Endothelial cell (in vitro differentiated cells): Measurements from ENCODE around the gene ZNF440. TPM values are rescaled to one million over a fixed set of nuclear protein-coding genes. Genes with fewer than 3 reads are reported as not detected.
"Not testable (repeated sequence)": the region's sequence is repeated elsewhere in the genome, so short reads cannot be mapped to it uniquely, and the experiment has no call there.

Experiments used
- DNase-seq: peaks from one replicate; pipeline ENCODE4 v3.0.0; 2021; ENCODE audit warnings: low spot score
- H3K27ac Mint-ChIP-seq: one replicate; pipeline ENCODE4 v1.8.0; 2021; ENCODE audit warnings: mixed read lengths, inconsistent platforms; ENCODE audit not compliant: unreplicated experiment
- H3K27me3 Mint-ChIP-seq: one replicate; pipeline ENCODE4 v1.8.0; 2021; ENCODE audit warnings: mild to moderate bottlenecking, moderate library complexity, mixed read lengths, inconsistent platforms; ENCODE audit not compliant: unreplicated experiment
- H3K36me3 Mint-ChIP-seq: one replicate; pipeline ENCODE4 v1.8.0; 2021; ENCODE audit warnings: mild to moderate bottlenecking, low read depth, mixed read lengths, inconsistent platforms; ENCODE audit not compliant: unreplicated experiment
- H3K4me1 Mint-ChIP-seq: one replicate; pipeline ENCODE4 v1.8.0; 2021; ENCODE audit warnings: mild to moderate bottlenecking, mixed read lengths, inconsistent platforms; ENCODE audit not compliant: unreplicated experiment
- H3K4me3 Mint-ChIP-seq: one replicate; pipeline ENCODE4 v1.8.0; 2021; ENCODE audit warnings: mild to moderate bottlenecking, mixed read lengths, inconsistent platforms; ENCODE audit not compliant: unreplicated experiment
- H3K9me3 Mint-ChIP-seq: one replicate; pipeline ENCODE4 v1.8.0; 2021; ENCODE audit warnings: mixed read lengths, inconsistent platforms; ENCODE audit not compliant: unreplicated experiment
- total RNA-seq: library from RNA; stranded (reverse); fragmentation: NEBNext Ultra II Directional; extraction: Animal tissue kit (Norgen Biotek cat#: 25700); gene quantifications from one replicate; pipeline ENCODE4 v1.2.1, GENCODE V29; 2021; ENCODE audit not compliant: unreplicated experiment
- TF ChIP-seq, protein P1 (sequence below): fragments of 200-600 bp; sonication (generic); IDR thresholded peaks from one replicate; pipeline ENCODE4 v1.5.0; 2021; ENCODE audit warnings: antibody characterized with exemption; ENCODE audit not compliant: unreplicated experiment

The ZNF440 gene
- total RNA-seq, 1 donor from 2014 or later = 0.44 TPM

DNA sequence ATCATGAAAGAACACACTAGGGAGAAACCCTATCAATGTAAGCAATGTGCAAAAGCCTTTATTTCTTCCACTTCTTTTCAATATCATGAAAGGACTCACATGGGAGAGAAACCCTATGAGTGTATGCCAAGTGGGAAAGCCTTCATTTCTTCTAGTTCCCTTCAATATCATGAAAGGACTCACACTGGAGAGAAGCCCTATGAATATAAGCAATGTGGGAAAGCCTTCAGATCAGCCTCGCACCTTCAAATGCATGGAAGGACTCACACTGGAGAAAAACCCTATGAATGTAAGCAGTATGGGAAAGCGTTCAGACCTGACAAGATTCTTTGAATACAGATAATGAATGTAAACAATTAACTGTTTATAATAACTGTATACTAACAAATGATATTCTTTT is 19.5 kb downstream of the ZNF440 start:
- Mint-ChIP-seq H3K27me3 (no peaks in the 10 kb centered on the region), H3K4me3 (no peak overlapping the region), H3K9me3 (peaks cover 40% of the 10 kb centered on the region), H3K36me3 (no peaks in the 10 kb centered on the region), H3K4me1 (no peaks in the 10 kb centered on the region), H3K27ac (no peak overlapping the region)
- DNase-seq = no peak
- TF ChIP-seq, protein P1, sequence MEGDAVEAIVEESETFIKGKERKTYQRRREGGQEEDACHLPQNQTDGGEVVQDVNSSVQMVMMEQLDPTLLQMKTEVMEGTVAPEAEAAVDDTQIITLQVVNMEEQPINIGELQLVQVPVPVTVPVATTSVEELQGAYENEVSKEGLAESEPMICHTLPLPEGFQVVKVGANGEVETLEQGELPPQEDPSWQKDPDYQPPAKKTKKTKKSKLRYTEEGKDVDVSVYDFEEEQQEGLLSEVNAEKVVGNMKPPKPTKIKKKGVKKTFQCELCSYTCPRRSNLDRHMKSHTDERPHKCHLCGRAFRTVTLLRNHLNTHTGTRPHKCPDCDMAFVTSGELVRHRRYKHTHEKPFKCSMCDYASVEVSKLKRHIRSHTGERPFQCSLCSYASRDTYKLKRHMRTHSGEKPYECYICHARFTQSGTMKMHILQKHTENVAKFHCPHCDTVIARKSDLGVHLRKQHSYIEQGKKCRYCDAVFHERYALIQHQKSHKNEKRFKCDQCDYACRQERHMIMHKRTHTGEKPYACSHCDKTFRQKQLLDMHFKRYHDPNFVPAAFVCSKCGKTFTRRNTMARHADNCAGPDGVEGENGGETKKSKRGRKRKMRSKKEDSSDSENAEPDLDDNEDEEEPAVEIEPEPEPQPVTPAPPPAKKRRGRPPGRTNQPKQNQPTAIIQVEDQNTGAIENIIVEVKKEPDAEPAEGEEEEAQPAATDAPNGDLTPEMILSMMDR = no peak

GRCh38 chr19:11835626-11836066 is 21.6 kb downstream of the ZNF440 start:
- H3K27me3 Mint-ChIP-seq, H3K4me3 Mint-ChIP-seq, H3K27ac Mint-ChIP-seq, H3K4me1 Mint-ChIP-seq, DNase-seq, H3K36me3 Mint-ChIP-seq: not testable (repeated sequence)
- peaks cover 32% of the 10 kb centered on the region for H3K9me3 Mint-ChIP-seq

DNA sequence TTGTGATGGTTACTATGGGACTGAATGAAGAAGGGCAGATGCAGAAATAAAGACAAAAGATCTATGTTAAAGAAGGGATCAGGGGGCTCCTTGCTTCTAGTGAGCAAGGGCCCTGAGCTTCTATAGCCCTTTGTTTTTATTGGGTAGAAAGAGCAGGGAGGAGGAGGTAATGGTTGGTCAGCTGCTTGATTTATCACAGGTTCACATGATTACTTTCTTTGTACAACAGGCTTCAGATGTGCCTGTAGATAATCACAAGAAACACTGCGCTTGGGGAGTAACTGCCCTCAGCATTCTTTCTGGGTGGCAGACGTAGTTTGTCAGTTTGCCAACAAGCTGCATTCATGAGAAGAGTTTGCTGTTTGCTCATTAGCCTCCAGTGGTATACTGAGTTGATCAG is 29.6 kb downstream of the ZNF440 start:
- DNase-seq = no peak
- no peak overlapping the region for H3K4me3 Mint-ChIP-seq
- TF ChIP-seq, protein P1 = no peak
- H3K4me1 Mint-ChIP-seq = no peaks in the 10 kb centered on the region
- peaks cover 15% of the 10 kb centered on the region for H3K36me3 Mint-ChIP-seq
- peaks cover 34% of the 10 kb centered on the region for H3K9me3 Mint-ChIP-seq
- no peak overlapping the region for H3K27ac Mint-ChIP-seq
- peaks cover 5% of the 10 kb centered on the region for H3K27me3 Mint-ChIP-seq

GRCh38 chr19:11847615-11848014 is 33.5 kb downstream of the ZNF440 start:
- DNase-seq, H3K27me3 Mint-ChIP-seq, H3K4me1 Mint-ChIP-seq, H3K4me3 Mint-ChIP-seq, H3K27ac Mint-ChIP-seq: not testable (repeated sequence)
- peaks cover 41% of the 10 kb centered on the region for H3K9me3 Mint-ChIP-seq
- H3K36me3 Mint-ChIP-seq = peaks cover 18% of the 10 kb centered on the region

DNA sequence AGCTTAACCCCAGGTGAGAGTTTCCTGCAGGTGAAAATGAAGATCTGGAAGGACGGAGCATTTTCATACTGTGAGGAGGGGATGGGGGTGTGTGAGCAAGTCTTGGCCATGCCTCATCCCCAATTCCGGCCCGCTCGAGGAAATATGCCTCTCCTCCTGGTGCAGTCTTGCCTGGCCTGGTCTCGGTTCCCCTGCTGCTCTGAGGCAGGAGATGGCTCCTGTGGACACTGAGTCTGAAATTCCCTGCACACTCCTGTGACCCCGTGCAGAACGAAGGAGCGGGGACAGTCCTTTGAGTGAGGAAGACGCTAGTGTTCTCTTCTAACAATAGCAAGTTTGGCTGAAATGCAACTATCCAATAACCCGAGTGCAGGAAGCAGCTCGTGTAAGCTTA is 34.1 kb downstream of the ZNF440 start:
- Mint-ChIP-seq H3K27me3 (peaks cover 7% of the 10 kb centered on the region), H3K4me1 (no peaks in the 10 kb centered on the region), H3K36me3 (peaks cover 18% of the 10 kb centered on the region), H3K27ac (no peak overlapping the region), H3K9me3 (peaks cover 40% of the 10 kb centered on the region), H3K4me3 (no peak overlapping the region)
- DNase-seq = no peak
- TF ChIP-seq, protein P1 = no peak

GRCh38 chr19:11848594-11849469 is 34.8 kb downstream of the ZNF440 start, which contains the start of gene ZNF439:
ZNF439 (plus strand) TSS chr19:11848726; CDS start chr19:11848868, 142 bp downstream.
- no peak for DNase-seq
- no peak within 1 kb of the TSS for H3K4me3 Mint-ChIP-seq
- peaks cover 37% of the 10 kb centered on the region for H3K9me3 Mint-ChIP-seq
- no peak within 1 kb of the TSS for H3K27ac Mint-ChIP-seq
- H3K4me1 Mint-ChIP-seq = no peaks in the 10 kb centered on the region
- TF ChIP-seq, protein P1 = no peak
- peaks cover 18% of the 10 kb centered on the region for H3K36me3 Mint-ChIP-seq
- H3K27me3 Mint-ChIP-seq = peaks cover 7% of the 10 kb centered on the region

DNA sequence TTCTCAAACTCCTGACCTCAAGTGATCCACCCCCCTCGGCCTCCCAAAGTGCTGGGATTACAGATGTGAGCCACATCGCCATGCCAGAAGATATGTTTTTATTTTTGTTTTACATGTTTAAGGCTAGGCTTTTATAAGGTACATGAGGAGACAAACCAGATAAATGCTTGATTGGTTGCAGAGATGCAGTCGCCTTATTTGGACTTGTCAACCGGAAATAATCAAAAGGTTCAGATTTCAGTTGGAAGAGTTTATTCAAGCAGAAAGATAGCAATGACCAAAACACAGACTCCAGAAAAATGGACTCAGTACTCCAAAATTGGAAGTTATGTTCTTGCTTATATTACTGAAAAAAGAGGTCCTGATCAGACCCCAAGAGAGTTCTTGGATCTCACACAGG is 36.2 kb downstream of the ZNF440 start:
- peaks cover 19% of the 10 kb centered on the region for H3K36me3 Mint-ChIP-seq
- H3K27me3 Mint-ChIP-seq, H3K4me3 Mint-ChIP-seq, H3K27ac Mint-ChIP-seq, DNase-seq, H3K4me1 Mint-ChIP-seq: not testable (repeated sequence)
- H3K9me3 Mint-ChIP-seq = peaks cover 36% of the 10 kb centered on the region
